Activated CD8-positive, alpha-beta T cell treated with anti-CD3 and anti-CD28 coated beads for 36 hours (primary cell): Measurements from ENCODE around the gene KLHL29. TPM values are rescaled to one million over a fixed set of nuclear protein-coding genes. Genes with fewer than 3 reads are reported as not detected.

Source experiments
- ATAC-seq: fragments of 200-7000 bp; cut with Tn5 transposase; one replicate; pipeline ENCODE4 v1.10.0; 2021; ENCODE audit warnings: mild to moderate bottlenecking, moderate library complexity
- CTCF ChIA-PET: fragments of 350-600 bp; sonication (Branson Sonifier 250); formaldehyde crosslinking; loops from one replicate; lab custom pipeline; 2021; ENCODE audit warnings: antibody characterized with exemption; lab: Charles Lee
- POLR2A ChIA-PET: fragments of 350-600 bp; sonication (Branson Sonifier 250); formaldehyde crosslinking; loops from one replicate; lab custom pipeline; 2021; ENCODE audit warnings: antibody characterized with exemption; lab: Charles Lee
- DNase-seq: peaks from one replicate; pipeline ENCODE4 v3.0.0-alpha.2; 2020
- H3K27ac Mint-ChIP-seq: one replicate; pipeline ENCODE4 v1.8.0; 2021; ENCODE audit warnings: mild to moderate bottlenecking, mixed read lengths
- H3K27me3 Mint-ChIP-seq: one replicate; pipeline ENCODE4 v1.8.0; 2021; ENCODE audit warnings: mixed read lengths
- H3K36me3 Mint-ChIP-seq: one replicate; pipeline ENCODE4 v1.8.0; 2021; ENCODE audit warnings: low read depth, mixed read lengths
- H3K4me1 Mint-ChIP-seq: one replicate; pipeline ENCODE4 v1.8.0; 2021; ENCODE audit warnings: low read depth, mixed read lengths
- H3K4me3 Mint-ChIP-seq: one replicate; pipeline ENCODE4 v1.8.0; 2021; ENCODE audit warnings: mild to moderate bottlenecking, moderate library complexity, mixed read lengths
- H3K9me3 Mint-ChIP-seq: one replicate; pipeline ENCODE4 v1.8.0; 2021; ENCODE audit warnings: mixed read lengths
- intact Hi-C: fragments of 100-400 bp; cut with micrococcal nuclease; formaldehyde crosslinking; loops from one replicate; pipeline ENCODE4 v1.10.0; 2022
- total RNA-seq, 2 experiments: library from RNA; stranded (reverse); gene quantifications; one replicate each; pipeline ENCODE4 v1.2.3, GENCODE V29; 2021
- TF ChIP-seq, protein P1 (sequence below): fragments of 200-600 bp; IDR thresholded peaks from one replicate; pipeline ENCODE4 v1.8.0; 2022; ENCODE audit warnings: antibody characterized with exemption, mild to moderate bottlenecking

Gene KLHL29
- total RNA-seq, 2 experiments from 2014 or later, result 1.0 to 1.2 TPM

- no peaks in the 10 kb centered on the region for H3K4me1 Mint-ChIP-seq
- TF ChIP-seq, protein P1, sequence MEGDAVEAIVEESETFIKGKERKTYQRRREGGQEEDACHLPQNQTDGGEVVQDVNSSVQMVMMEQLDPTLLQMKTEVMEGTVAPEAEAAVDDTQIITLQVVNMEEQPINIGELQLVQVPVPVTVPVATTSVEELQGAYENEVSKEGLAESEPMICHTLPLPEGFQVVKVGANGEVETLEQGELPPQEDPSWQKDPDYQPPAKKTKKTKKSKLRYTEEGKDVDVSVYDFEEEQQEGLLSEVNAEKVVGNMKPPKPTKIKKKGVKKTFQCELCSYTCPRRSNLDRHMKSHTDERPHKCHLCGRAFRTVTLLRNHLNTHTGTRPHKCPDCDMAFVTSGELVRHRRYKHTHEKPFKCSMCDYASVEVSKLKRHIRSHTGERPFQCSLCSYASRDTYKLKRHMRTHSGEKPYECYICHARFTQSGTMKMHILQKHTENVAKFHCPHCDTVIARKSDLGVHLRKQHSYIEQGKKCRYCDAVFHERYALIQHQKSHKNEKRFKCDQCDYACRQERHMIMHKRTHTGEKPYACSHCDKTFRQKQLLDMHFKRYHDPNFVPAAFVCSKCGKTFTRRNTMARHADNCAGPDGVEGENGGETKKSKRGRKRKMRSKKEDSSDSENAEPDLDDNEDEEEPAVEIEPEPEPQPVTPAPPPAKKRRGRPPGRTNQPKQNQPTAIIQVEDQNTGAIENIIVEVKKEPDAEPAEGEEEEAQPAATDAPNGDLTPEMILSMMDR, result no peak
- no peak overlapping the region for H3K4me3 Mint-ChIP-seq
- ATAC-seq (no peak), DNase-seq (no peak)
- peaks cover 36% of the 10 kb centered on the region for H3K27me3 Mint-ChIP-seq
- CTCF ChIA-PET, result no interaction called here
- H3K27ac Mint-ChIP-seq, result no peak overlapping the region
- intact Hi-C loops, result no loop called here
- H3K9me3 Mint-ChIP-seq, result no peaks in the 10 kb centered on the region
- H3K36me3 Mint-ChIP-seq, result no peaks in the 10 kb centered on the region
- POLR2A ChIA-PET, result no interaction called here
These were observed 80.0 kb downstream of the KLHL29 start for GRCh38 chr2:23464905-23465537.

DNA sequence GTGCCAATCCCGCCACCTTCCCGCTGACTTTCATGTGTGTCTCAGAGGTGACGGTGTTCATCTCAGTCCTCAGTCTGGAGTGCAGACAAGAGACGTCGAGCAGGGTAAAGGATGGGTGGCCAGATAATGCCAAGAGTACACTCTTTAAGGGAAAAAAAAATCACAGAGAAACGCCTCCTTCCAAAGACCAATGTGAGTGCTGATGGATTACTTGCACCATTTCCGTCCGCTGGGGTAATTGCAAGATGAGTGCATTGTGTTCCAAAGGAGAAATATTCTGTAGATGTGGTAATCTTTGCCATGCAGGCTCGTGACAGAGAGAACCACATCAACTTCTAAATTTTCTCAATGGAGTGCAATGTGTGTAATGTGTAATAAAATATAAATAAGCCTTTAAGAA is 81.0 kb downstream of the KLHL29 start:
- ATAC-seq, result no peak
- H3K9me3 Mint-ChIP-seq, result no peaks in the 10 kb centered on the region
- no peak overlapping the region for H3K27ac Mint-ChIP-seq
- no peak overlapping the region for H3K4me3 Mint-ChIP-seq
- DNase-seq, result no peak
- TF ChIP-seq, protein P1, result no peak
- peaks cover 30% of the 10 kb centered on the region for H3K27me3 Mint-ChIP-seq
- H3K36me3 Mint-ChIP-seq, result no peaks in the 10 kb centered on the region
- POLR2A ChIA-PET, result no interaction called here
- CTCF ChIA-PET, result no interaction called here
- intact Hi-C loops, result no loop called here
- H3K4me1 Mint-ChIP-seq, result no peaks in the 10 kb centered on the region

DNA sequence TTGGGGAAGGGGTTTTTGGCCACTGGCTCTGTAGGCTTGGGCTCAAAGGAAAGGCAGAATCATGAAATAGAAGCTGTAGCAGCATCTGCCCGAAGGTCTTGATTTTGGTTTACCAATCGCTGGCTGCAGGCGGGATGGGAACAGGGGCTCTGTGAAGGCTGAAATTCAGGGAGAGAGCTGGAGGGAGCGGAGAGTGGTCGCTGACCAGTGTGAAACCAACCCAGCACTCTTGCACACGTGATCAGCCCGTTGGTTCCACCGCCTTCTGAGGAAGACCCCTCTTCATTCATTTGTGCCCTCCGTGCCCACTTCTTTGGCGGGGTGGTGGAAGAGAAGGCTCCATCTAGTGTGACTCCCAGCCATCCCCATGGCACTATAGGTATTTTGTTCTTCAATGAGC is 82.6 kb downstream of the KLHL29 start:
- no peaks in the 10 kb centered on the region for H3K36me3 Mint-ChIP-seq
- DNase-seq (no peak), ATAC-seq (no peak)
- no peaks in the 10 kb centered on the region for H3K4me1 Mint-ChIP-seq
- peaks cover 27% of the 10 kb centered on the region for H3K27me3 Mint-ChIP-seq
- CTCF ChIA-PET, result no interaction called here
- TF ChIP-seq, protein P1, result no peak
- no peak overlapping the region for H3K27ac Mint-ChIP-seq
- intact Hi-C loops, result no loop called here
- H3K9me3 Mint-ChIP-seq, result no peaks in the 10 kb centered on the region
- H3K4me3 Mint-ChIP-seq, result no peak overlapping the region
- POLR2A ChIA-PET, result no interaction called here

DNA sequence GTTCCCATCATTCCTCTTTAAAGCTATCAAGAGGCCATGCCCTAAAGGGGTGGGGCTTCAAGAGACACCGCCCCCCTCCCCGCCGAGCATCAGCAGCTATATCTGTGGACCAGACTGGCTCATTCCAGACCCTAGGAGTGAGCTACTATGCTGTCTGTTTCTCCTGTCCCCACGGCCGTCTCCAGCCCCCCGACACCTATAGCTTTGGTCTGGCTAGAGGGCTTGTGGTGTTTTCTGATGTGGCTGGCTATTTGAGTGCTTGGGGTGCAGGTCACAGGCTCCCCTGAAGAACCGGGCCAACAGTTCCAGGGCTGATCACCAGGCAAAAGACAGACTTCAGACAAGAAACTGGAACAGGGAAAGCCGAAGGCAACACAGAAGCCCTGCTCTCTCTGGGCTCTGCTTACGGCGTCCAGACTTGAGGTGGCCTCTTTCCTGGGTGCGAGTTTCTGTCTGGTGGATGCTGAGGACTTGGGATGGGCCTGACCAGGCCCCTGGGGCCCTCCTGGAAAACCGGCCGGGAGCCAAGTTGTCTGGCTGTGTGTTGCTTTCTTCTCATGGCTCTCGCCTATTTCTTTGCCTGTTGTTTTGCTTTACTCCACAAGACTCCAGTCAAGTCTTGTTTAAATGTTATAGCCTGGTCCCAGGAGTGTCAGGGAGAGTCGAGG is 83.6 kb downstream of the KLHL29 start:
- no peaks in the 10 kb centered on the region for H3K4me1 Mint-ChIP-seq
- H3K27me3 Mint-ChIP-seq, result peaks cover 30% of the 10 kb centered on the region
- no peak for ATAC-seq
- ChIA-PET CTCF (no interaction called here), POLR2A (no interaction called here)
- intact Hi-C loops, result no loop called here
- no peak for DNase-seq
- H3K4me3 Mint-ChIP-seq, result no peak overlapping the region
- TF ChIP-seq, protein P1, result no peak
- no peaks in the 10 kb centered on the region for H3K9me3 Mint-ChIP-seq
- H3K36me3 Mint-ChIP-seq, result no peaks in the 10 kb centered on the region
- no peak overlapping the region for H3K27ac Mint-ChIP-seq

DNA sequence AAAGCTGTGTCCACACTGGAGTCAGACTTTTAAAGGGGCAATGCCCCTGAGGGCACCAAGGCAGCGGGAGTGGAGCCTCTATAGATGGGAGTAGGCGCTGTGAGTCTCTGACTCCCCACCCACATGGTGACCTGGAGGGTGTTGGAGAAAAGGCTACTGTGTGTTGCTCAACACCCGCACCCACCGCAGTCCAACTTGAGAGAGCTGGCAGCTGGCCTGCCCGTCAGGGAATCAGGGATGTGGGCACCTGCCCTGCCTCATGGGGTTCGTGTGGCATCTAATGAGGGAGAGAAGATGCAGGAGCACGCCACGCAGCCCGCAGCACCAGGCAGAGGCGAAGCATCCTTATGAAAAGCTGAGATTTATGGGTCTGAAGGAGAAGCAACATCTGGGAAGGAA is 84.2 kb downstream of the KLHL29 start:
- Mint-ChIP-seq H3K4me1 (no peaks in the 10 kb centered on the region), H3K9me3 (no peaks in the 10 kb centered on the region), H3K36me3 (no peaks in the 10 kb centered on the region), H3K27me3 (peaks cover 30% of the 10 kb centered on the region), H3K4me3 (no peak overlapping the region), H3K27ac (no peak overlapping the region)
- TF ChIP-seq, protein P1, result no peak
- ATAC-seq, result no peak
- intact Hi-C loops, result no loop called here
- DNase-seq, result no peak
- ChIA-PET CTCF (no interaction called here), POLR2A (no interaction called here)
